Measurements from ENCODE around the gene NME9. TPM values are rescaled to one million over a fixed set of nuclear protein-coding genes. Genes with fewer than 3 reads are reported as not detected.

The NME9 gene
- total RNA-seq, 1 experiment from 2014 or later: not detected

DNA sequence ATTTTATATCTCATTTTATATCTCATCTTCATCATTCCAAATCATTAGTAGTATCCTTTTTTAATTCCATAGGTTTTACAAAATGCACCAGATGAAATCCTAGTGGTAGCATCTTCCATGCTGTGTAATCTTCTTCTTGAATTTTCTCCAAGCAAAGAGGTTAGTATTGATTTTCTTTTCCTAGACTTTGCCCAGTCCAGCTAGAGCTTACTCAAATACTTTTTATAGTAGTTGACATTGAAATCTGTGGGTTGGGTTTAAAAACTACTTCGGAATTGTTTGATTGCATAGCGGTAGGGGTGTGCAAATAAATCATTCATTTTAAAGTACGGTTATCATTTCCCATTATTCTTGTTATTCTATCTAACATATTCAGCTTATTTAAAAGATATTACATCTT, 62.6 kb downstream of the NME9 start:
- Histone ChIP-seq H3K56ac (ENCODE audit: insufficient read length, low read depth, low read length) (no peak overlapping the region), H3K27ac (ENCODE audit: insufficient read length, low read depth, low read length) (no peak overlapping the region), H2AK5ac (ENCODE audit: insufficient read length, low read length) (no peak overlapping the region), H3K9me3 (ENCODE audit: control insufficient read depth, low read depth, low read length) (no peaks in the 10 kb centered on the region), H2BK120ac (ENCODE audit: low read depth, low read length, poor library complexity, severe bottlenecking) (no peak overlapping the region), H2AFZ (ENCODE audit: low read length) (no peak overlapping the region), H4K91ac (ENCODE audit: insufficient read length, low read depth, low read length) (no peak overlapping the region), H4K20me1 (ENCODE audit: control insufficient read depth, insufficient read depth, insufficient read length) (no peaks in the 10 kb centered on the region), H3K79me2 (ENCODE audit: insufficient read depth, low read length) (no peaks in the 10 kb centered on the region), H3K4ac (ENCODE audit: low read depth, low read length) (no peak overlapping the region), H3K79me1 (ENCODE audit: insufficient read depth, low read depth, low read length, poor library complexity, severe bottlenecking) (no peaks in the 10 kb centered on the region), H2BK15ac (ENCODE audit: low read depth, low read length) (no peak overlapping the region), H3K4me1 (ENCODE audit: insufficient read depth, low read length) (no peaks in the 10 kb centered on the region), H2BK5ac (ENCODE audit: insufficient read length, low read length) (no peak overlapping the region), H4K5ac (ENCODE audit: insufficient read length, low read depth, low read length) (no peak overlapping the region), H3K23ac (ENCODE audit: insufficient read length, low read depth, low read length) (no peak overlapping the region), H2BK12ac (ENCODE audit: insufficient read length, low read depth, low read length) (no peak overlapping the region), H3K27me3 (ENCODE audit: insufficient read depth, low read length) (no peaks in the 10 kb centered on the region), H3K23me2 (ENCODE audit: insufficient read length, low read depth, low read length, poor library complexity, severe bottlenecking) (no peaks in the 10 kb centered on the region), H4K8ac (replicated peaks; ENCODE audit: insufficient read length, low read depth, low read length) (no peak overlapping the region), H3K4me2 (ENCODE audit: insufficient read depth, insufficient read length, low read length) (no peak overlapping the region), H3T11ph (ENCODE audit: low read length) (no peak overlapping the region), H3K9ac (ENCODE audit: extremely low read depth, insufficient read length, low read length) (no peak overlapping the region), H3K14ac (ENCODE audit: insufficient read depth, low read length) (no peak overlapping the region), H2BK20ac (ENCODE audit: low read depth, low read length, poor library complexity, severe bottlenecking) (no peak overlapping the region), H3K18ac (ENCODE audit: insufficient read length, low read depth, low read length) (no peak overlapping the region)
- Mint-ChIP-seq H3K27me3 (ENCODE audit: low read depth) (no peaks in the 10 kb centered on the region), H3K4me3 (no peak overlapping the region), H3K36me3 (ENCODE audit: insufficient read depth in 1 of 3, low read depth in 3 of 3) (peaks cover 4 to 25% (median 8%) of the 10 kb centered on the region in 3 experiments; a peak in 5 of 7 replicates), H3K4me1 (no peaks in the 10 kb centered on the region), H3K9me3 (no peaks in the 10 kb centered on the region), H3K27ac (no peak overlapping the region)
- no peak for DNase-seq
- no CpG with 5 or more reads among the region's 3 CpGs for WGBS (ENCODE audit: extremely low coverage, insufficient read length, low lambda C conversion rate)
- TF ChIP-seq, protein P1, sequence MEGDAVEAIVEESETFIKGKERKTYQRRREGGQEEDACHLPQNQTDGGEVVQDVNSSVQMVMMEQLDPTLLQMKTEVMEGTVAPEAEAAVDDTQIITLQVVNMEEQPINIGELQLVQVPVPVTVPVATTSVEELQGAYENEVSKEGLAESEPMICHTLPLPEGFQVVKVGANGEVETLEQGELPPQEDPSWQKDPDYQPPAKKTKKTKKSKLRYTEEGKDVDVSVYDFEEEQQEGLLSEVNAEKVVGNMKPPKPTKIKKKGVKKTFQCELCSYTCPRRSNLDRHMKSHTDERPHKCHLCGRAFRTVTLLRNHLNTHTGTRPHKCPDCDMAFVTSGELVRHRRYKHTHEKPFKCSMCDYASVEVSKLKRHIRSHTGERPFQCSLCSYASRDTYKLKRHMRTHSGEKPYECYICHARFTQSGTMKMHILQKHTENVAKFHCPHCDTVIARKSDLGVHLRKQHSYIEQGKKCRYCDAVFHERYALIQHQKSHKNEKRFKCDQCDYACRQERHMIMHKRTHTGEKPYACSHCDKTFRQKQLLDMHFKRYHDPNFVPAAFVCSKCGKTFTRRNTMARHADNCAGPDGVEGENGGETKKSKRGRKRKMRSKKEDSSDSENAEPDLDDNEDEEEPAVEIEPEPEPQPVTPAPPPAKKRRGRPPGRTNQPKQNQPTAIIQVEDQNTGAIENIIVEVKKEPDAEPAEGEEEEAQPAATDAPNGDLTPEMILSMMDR (conservative IDR thresholded peaks at IDR 0.05): no peak
